GM12878 (cell line): ENCODE results near the gene TEX10. TPM values are rescaled to one million over a fixed set of nuclear protein-coding genes. Genes with fewer than 3 reads are reported as not detected.

Source experiments
- ATAC-seq: fragments of 200-7000 bp; cut with Tn5 transposase; 3 replicates; pipeline ENCODE4 v1.9.1; 2020; ENCODE audit warnings: mild to moderate bottlenecking, moderate library complexity
- BruUV-seq: library from RNA; stranded (reverse); fragments of 400-500 nt; replicated peaks from 2 replicates; lab custom pipeline; 2021; lab: Mats Ljungman, UMichigan
- CTCF ChIA-PET: fragments of 300-600 bp; sonication (Branson Sonifier 250); formaldehyde crosslinking; extraction: SDS; loops from one replicate; lab custom pipeline; 2021; ENCODE audit warnings: inconsistent platforms; lab: Yijun Ruan, JAX
- POLR2A ChIA-PET: fragments of 350-600 bp; formaldehyde crosslinking; extraction: SDS; loops from one replicate; lab custom pipeline; 2021; ENCODE audit warnings: inconsistent platforms; lab: Charles Lee
- RAD21 ChIA-PET: fragments of 300-600 bp; sonication (Branson Sonifier 250); formaldehyde crosslinking; loops from one replicate; lab custom pipeline; 2023; ENCODE audit warnings: antibody characterized with exemption; ENCODE audit not compliant: unreplicated experiment; lab: Charles Lee
- SMC1A ChIA-PET: fragments of 300-600 bp; sonication (Branson Sonifier 250); formaldehyde crosslinking; loops from one replicate; lab custom pipeline; 2023; ENCODE audit not compliant: unreplicated experiment, uncharacterized antibody; lab: Charles Lee
- DNase-seq: peaks from one replicate; pipeline ENCODE4 v3.0.0-alpha.2; 2011; ENCODE audit warnings: low read depth, low spot score
- FAIRE-seq: peaks from 3 replicates; lab custom pipeline; 2011; peaks lifted over from hg19 to GRCh38; lab: Jason Lieb, UNC
- H2AFZ ChIP-seq: 2 replicates; pipeline ENCODE4 v1.6.0; 2011; ENCODE audit warnings: low read depth, low read length, control low read depth; ENCODE audit not compliant: control insufficient read depth
- H3K27ac ChIP-seq: 2 replicates; pipeline ENCODE4 v1.5.1; 2011; ENCODE audit warnings: control low read depth; ENCODE audit not compliant: control insufficient read depth, insufficient read depth
- H3K27me3 ChIP-seq, 2 experiments: replicated peaks in 1 of 2; 2 replicates each; pipeline versions ENCODE4 v1.6.0 to v1.6.1; 2011; ENCODE audit warnings: low read length in 1 of 2; ENCODE audit not compliant: control insufficient read depth in 2 of 2, insufficient read depth in 2 of 2
- H3K36me3 ChIP-seq, 2 experiments: 2 replicates each; pipeline ENCODE4 v1.5.1; 2011; ENCODE audit warnings: low read length in 1 of 2; ENCODE audit not compliant: control insufficient read depth in 2 of 2, insufficient read depth in 2 of 2
- H3K4me1 ChIP-seq: 2 replicates; pipeline ENCODE4 v1.6.1; 2011; ENCODE audit warnings: mild to moderate bottlenecking, low read length, moderate library complexity, mixed read lengths; ENCODE audit not compliant: control insufficient read depth, insufficient read depth
- H3K4me2 ChIP-seq: 2 replicates; pipeline ENCODE4 v1.6.0; 2011; ENCODE audit warnings: control low read depth; ENCODE audit not compliant: control insufficient read depth, insufficient read depth
- H3K4me3 ChIP-seq: fragments of 200-600 bp; sonication (generic); 2 replicates; pipeline ENCODE4 v1.5.1; 2016
- H3K79me2 ChIP-seq: 2 replicates; pipeline ENCODE4 v1.6.0; 2011; ENCODE audit warnings: low read length; ENCODE audit not compliant: control insufficient read depth, insufficient read depth
- H3K9ac ChIP-seq: 2 replicates; pipeline ENCODE4 v1.8.0; 2011; ENCODE audit warnings: low read length, control low read depth, mixed read lengths; ENCODE audit not compliant: control insufficient read depth, insufficient read depth
- H3K9me3 ChIP-seq: replicated peaks from 3 replicates; pipeline ENCODE4 v1.5.1; 2011; ENCODE audit warnings: mild to moderate bottlenecking, low read length; ENCODE audit not compliant: control insufficient read depth, insufficient read depth
- H4K20me1 ChIP-seq: 2 replicates; pipeline ENCODE4 v1.6.0; 2011; ENCODE audit not compliant: control insufficient read depth, insufficient read depth
- SIN3A ChIP-seq: IDR thresholded peaks from 2 replicates; pipeline ENCODE4 v1.6.1; 2012; ENCODE audit warnings: low read depth, low read length, improper control_type of control experiment
- ZNF687 ChIP-seq: fragments of 450-650 bp; IDR thresholded peaks from 2 replicates; pipeline ENCODE4 v1.6.1; 2017; ENCODE audit warnings: mild to moderate bottlenecking, moderate library complexity
- WGBS: methylation state at CpG from one replicate; pipeline ENCODE4 v1.1.6; 2016; ENCODE audit warnings: low lambda C conversion rate; ENCODE audit not compliant: insufficient replicate concordance, insufficient coverage; ENCODE audit errors: missing lambda C conversion rate; 5-methylcytosine and 5-hydroxymethylcytosine counted together
- in situ Hi-C: fragments of 300-500 bp; cut with MboI; formaldehyde crosslinking; loops from 9 replicates; pipeline ENCODE4 v1.14.3; 2018; ENCODE audit warnings: mixed read lengths
- intact Hi-C: fragments of 100-400 bp; cut with micrococcal nuclease; formaldehyde crosslinking; loops from one replicate; pipeline ENCODE4 v1.14.2; 2022; ENCODE audit not compliant: unreplicated experiment
- polyA plus RNA-seq, 11 experiments: library from polyadenylated mRNA; depleted of rRNA in 4 of 11; unstranded in 6 of 11; stranded (reverse) in 5 of 11; fragments of >200 nt; fragmentation: Nextera tagmentation in 4 of 11; fragmentation: Illumina TruSeq in 1 of 11; extraction: Ambion mirVana in 4 of 11; extraction: Trizol in 1 of 11; gene quantifications; 1 replicate in 1 of 11; 2 replicates in 10 of 11; pipeline versions ENCODE4 v1.2.1 to v1.2.3, GENCODE V29; 2011 to 2016; ENCODE audit warnings: inconsistent platforms in 2 of 11, missing spikeins in 2 of 11, low read depth in 1 of 11
- total RNA-seq, 4 experiments: library from RNA; depleted of rRNA in 3 of 4; stranded (reverse); fragments of >200 nt in 3 of 4; fragmentation: Illumina TruSeq in 1 of 4; extraction: Trizol in 1 of 4; gene quantifications; 2 replicates each; pipeline versions ENCODE4 v1.2.1 to v1.2.3, GENCODE V29; 2013 to 2021

The TEX10 gene
- total and polyA plus RNA-seq, 10 of the 15 experiments (the other 5 are each of a cell fraction or from before 2014, with no cell fraction given) = 17.4 to 46.6 (median 36.2) TPM

GRCh38 chr9:100341889-100342288, 10.9 kb downstream of the TEX10 start:
- POLR2A ChIA-PET = interaction anchor here (1.2 kb wide), 1 partner anchor 9 kb away, joined by 3 read pairs; no protein-coding TSS in a partner anchor
- Histone ChIP-seq H3K9ac (no peak overlapping the region), H3K4me2 (no peak overlapping the region), H3K27ac (peak overlapping the region; percentile 6; the same call in 1 of the 2 replicates), H3K4me1 (peaks cover 3% of the 10 kb centered on the region; the same call in 1 of the 2 replicates), H3K27me3 (no peaks in the 10 kb centered on the region), H3K4me3 (no peak overlapping the region), H3K36me3 (peaks cover 3 to 22% of the 10 kb centered on the region in 2 experiments), H3K79me2 (peaks cover 43% of the 10 kb centered on the region), H2AFZ (no peak overlapping the region), H4K20me1 (no peaks in the 10 kb centered on the region), H3K9me3 (no peaks in the 10 kb centered on the region)
- intact Hi-C loops (no loop called here), in situ Hi-C loops (no loop called here)
- RAD21 ChIA-PET = interaction anchor here (0.6 to 1.3 kb wide), 5 partner anchors 12 to 1157 kb away, joined by 3 to 5 read pairs (median 3); no protein-coding TSS in a partner anchor
- CTCF ChIA-PET = interaction anchor here (0.7 to 4.4 kb wide), 4 partner anchors 10 to 96 kb away, joined by 3 to 35 read pairs (median 4); no protein-coding TSS in a partner anchor
- TF ChIP-seq ZNF687 (no peak), SIN3A (no peak)
- 100% methylated on average over 3 of the region's 3 CpGs for WGBS
- SMC1A ChIA-PET = interaction anchor here (1.0 to 1.5 kb wide), 2 partner anchors 9 to 17 kb away, joined by 3 to 5 read pairs; no protein-coding TSS in a partner anchor
- BruUV-seq = no TSS peak
- FAIRE-seq (no peak), DNase-seq (no peak), ATAC-seq (peak; percentile 11; the same call in 1 of the 3 replicates)
